PC-9 (cell line): ENCODE measurements around the gene DPM2.

Source experiments
- CTCF ChIP-seq: fragments of 200-600 bp; sonication (generic); conservative IDR thresholded peaks from 2 replicates; pipeline ENCODE4 v1.6.1; 2017; ENCODE audit warnings: mixed run types, antibody characterized with exemption, mild to moderate bottlenecking, moderate library complexity
- EZH2 ChIP-seq: fragments of 200-600 bp; sonication (generic); IDR thresholded peaks from 2 replicates; pipeline ENCODE4 v1.8.0; 2017; ENCODE audit warnings: antibody characterized with exemption, low read depth

DNA sequence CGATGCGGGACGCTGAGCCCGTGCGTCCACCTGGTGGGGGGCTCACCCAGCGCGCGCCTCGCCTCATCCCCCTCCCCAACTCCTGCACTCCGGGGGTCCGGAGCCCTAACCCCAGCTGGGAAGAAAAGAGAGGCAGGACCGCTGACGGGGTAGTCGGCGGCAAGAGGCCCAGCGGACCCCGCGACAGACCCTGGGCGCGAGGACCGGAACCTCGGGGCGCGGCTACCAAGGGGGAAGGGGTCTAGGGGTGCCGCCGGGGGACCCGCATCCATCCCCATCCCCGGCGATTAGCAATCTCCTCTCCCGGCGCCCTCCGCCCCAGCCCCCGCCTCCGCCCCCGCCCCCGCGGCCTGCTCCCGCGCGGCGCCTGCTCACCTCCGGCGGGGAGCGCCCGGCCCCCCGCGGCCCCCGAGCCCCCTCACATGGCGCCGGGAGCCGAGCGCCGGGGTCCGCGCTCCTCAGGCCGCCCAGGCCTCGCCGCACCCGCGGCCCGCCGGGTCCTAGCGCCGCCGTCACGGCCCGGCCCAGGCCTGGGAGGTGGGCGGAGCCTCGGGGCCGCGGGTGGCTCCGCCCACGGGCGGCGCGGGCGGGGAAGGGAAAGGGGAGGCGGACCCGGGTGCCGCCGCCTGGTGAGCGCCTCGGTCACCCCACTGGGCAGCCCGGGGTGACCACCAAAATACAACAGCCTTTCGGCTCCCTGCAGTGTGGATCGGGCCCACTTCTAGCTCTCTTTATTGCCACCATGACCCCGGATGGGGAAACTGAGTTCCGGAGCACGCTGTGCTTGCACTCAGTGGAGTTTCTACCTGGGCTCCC, 38.3 kb downstream of the DPM2 start, which contains the start of gene ST6GALNAC6:
- TF ChIP-seq CTCF (no peak), EZH2 (no peak)
